ENCODE results near the gene ESYT1.
A peak's percentile ranks its signal among the peaks of the same experiment; 100 is the strongest.

The ESYT1 gene

DNA sequence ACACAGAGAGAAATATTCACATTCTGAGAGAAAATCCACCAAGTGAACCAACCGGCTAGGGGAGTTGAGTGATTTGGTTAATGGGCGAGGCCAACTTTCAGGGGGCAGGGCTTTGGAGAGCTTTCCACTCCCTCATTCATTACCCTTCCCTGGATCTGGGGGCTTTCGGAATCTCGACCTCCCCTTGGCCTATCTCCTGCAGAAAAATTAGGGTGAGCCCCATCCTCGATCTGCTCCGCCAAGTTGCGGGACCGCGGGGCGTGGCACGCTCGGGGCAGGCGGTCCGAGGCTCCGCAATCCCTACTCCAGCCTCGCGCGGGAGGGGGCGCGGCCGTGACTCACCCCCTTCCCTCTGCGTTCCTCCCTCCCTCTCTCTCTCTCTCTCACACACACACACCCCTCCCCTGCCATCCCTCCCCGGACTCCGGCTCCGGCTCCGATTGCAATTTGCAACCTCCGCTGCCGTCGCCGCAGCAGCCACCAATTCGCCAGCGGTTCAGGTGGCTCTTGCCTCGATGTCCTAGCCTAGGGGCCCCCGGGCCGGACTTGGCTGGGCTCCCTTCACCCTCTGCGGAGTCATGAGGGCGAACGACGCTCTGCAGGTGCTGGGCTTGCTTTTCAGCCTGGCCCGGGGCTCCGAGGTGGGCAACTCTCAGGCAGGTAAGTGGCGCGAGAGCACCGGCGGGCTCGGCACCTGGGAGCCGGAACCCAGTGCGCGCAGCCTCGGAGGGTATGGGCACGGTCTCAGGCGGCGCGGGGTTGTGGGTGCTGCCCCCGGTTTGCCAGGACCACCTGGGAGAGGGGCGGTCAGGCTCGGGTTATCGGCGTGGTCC lies 48.1 kb upstream of the ESYT1 start, which contains the start of gene ERBB3 (continued):
- TF ChIP-seq ZNF114 (tag by site-specific recombination; IDR thresholded peaks at IDR 0.05) (no peak), ZBTB21 (tag by site-specific recombination; IDR thresholded peaks at IDR 0.05) (peak; percentile 76), ZNF785 (tag by site-specific recombination; IDR thresholded peaks at IDR 0.05) (peak; percentile 80), KLF8 (tag by site-specific recombination; IDR thresholded peaks at IDR 0.05) (peak; percentile 100), ZNF510 (tag by site-specific recombination; IDR thresholded peaks at IDR 0.05; ENCODE audit: insufficient replicate concordance) (no peak), KLF10 (tag by site-specific recombination; IDR thresholded peaks at IDR 0.05) (peak; percentile 98), ZNF624 (tag by site-specific recombination; IDR thresholded peaks at IDR 0.05) (no peak), ZNF24 (tag by site-specific recombination; IDR thresholded peaks at IDR 0.05) (peak; percentile 86), FEZF1 (tag by site-specific recombination; IDR thresholded peaks at IDR 0.05) (peak; percentile 48; the same call in 1 of the 2 replicates), ZNF169 (tag by site-specific recombination; IDR thresholded peaks at IDR 0.05) (no peak), KLF9 (tag by site-specific recombination; IDR thresholded peaks at IDR 0.05; ENCODE audit: low read depth) (peak; percentile 100), ZNF548 (tag by site-specific recombination; IDR thresholded peaks at IDR 0.05) (no peak), RBAK (tag by site-specific recombination; IDR thresholded peaks at IDR 0.05) (no peak), ZNF416 (tag by site-specific recombination; IDR thresholded peaks at IDR 0.05) (no peak), BCL11B (tag by site-specific recombination; IDR thresholded peaks at IDR 0.05; ENCODE audit: low read depth) (peak; percentile 92), ZNF138 (tag by site-specific recombination; IDR thresholded peaks at IDR 0.05; ENCODE audit: borderline replicate concordance) (no peak), ZNF571 (tag by site-specific recombination; IDR thresholded peaks at IDR 0.05) (no peak), ZNF174 (tag by site-specific recombination; IDR thresholded peaks at IDR 0.05) (no peak), YY1 (tag by site-specific recombination; IDR thresholded peaks at IDR 0.05) (no peak), ZIC2 (tag by site-specific recombination; IDR thresholded peaks at IDR 0.05) (peak; percentile 89), ZBTB8A (tag by site-specific recombination; IDR thresholded peaks at IDR 0.05) (peak; percentile 79), SP3 (tag by site-specific recombination; IDR thresholded peaks at IDR 0.05) (peak; percentile 96), ZSCAN30 (tag by site-specific recombination; IDR thresholded peaks at IDR 0.05) (0 out of 2 replicates have a peak, but pooled peaks have one; percentile 6), PRDM1 (tag by site-specific recombination; IDR thresholded peaks at IDR 0.05) (peak; percentile 61; the same call in 1 of the 2 replicates)
- TF ChIP-seq, protein P1, sequence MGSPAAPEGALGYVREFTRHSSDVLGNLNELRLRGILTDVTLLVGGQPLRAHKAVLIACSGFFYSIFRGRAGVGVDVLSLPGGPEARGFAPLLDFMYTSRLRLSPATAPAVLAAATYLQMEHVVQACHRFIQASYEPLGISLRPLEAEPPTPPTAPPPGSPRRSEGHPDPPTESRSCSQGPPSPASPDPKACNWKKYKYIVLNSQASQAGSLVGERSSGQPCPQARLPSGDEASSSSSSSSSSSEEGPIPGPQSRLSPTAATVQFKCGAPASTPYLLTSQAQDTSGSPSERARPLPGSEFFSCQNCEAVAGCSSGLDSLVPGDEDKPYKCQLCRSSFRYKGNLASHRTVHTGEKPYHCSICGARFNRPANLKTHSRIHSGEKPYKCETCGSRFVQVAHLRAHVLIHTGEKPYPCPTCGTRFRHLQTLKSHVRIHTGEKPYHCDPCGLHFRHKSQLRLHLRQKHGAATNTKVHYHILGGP (tag by site-specific recombination; IDR thresholded peaks at IDR 0.05), result no peak
- TF ChIP-seq, protein P2, sequence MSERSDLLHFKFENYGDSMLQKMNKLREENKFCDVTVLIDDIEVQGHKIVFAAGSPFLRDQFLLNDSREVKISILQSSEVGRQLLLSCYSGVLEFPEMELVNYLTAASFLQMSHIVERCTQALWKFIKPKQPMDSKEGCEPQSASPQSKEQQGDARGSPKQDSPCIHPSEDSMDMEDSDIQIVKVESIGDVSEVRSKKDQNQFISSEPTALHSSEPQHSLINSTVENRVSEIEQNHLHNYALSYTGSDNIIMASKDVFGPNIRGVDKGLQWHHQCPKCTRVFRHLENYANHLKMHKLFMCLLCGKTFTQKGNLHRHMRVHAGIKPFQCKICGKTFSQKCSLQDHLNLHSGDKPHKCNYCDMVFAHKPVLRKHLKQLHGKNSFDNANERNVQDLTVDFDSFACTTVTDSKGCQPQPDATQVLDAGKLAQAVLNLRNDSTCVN (tag by site-specific recombination; optimal IDR thresholded peaks at IDR 0.05), result peak; percentile 91
- TF ChIP-seq, protein P3, sequence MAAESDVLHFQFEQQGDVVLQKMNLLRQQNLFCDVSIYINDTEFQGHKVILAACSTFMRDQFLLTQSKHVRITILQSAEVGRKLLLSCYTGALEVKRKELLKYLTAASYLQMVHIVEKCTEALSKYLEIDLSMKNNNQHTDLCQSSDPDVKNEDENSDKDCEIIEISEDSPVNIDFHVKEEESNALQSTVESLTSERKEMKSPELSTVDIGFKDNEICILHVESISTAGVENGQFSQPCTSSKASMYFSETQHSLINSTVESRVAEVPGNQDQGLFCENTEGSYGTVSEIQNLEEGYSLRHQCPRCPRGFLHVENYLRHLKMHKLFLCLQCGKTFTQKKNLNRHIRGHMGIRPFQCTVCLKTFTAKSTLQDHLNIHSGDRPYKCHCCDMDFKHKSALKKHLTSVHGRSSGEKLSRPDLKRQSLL (tag by site-specific recombination; IDR thresholded peaks at IDR 0.05), result peak; percentile 63; the same call in 1 of the 2 replicates
- TF ChIP-seq, protein P4, sequence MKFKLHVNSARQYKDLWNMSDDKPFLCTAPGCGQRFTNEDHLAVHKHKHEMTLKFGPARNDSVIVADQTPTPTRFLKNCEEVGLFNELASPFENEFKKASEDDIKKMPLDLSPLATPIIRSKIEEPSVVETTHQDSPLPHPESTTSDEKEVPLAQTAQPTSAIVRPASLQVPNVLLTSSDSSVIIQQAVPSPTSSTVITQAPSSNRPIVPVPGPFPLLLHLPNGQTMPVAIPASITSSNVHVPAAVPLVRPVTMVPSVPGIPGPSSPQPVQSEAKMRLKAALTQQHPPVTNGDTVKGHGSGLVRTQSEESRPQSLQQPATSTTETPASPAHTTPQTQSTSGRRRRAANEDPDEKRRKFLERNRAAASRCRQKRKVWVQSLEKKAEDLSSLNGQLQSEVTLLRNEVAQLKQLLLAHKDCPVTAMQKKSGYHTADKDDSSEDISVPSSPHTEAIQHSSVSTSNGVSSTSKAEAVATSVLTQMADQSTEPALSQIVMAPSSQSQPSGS (tag by site-specific recombination; IDR thresholded peaks at IDR 0.05; ENCODE audit: low read depth), result no peak
- TF ChIP-seq, protein P5, sequence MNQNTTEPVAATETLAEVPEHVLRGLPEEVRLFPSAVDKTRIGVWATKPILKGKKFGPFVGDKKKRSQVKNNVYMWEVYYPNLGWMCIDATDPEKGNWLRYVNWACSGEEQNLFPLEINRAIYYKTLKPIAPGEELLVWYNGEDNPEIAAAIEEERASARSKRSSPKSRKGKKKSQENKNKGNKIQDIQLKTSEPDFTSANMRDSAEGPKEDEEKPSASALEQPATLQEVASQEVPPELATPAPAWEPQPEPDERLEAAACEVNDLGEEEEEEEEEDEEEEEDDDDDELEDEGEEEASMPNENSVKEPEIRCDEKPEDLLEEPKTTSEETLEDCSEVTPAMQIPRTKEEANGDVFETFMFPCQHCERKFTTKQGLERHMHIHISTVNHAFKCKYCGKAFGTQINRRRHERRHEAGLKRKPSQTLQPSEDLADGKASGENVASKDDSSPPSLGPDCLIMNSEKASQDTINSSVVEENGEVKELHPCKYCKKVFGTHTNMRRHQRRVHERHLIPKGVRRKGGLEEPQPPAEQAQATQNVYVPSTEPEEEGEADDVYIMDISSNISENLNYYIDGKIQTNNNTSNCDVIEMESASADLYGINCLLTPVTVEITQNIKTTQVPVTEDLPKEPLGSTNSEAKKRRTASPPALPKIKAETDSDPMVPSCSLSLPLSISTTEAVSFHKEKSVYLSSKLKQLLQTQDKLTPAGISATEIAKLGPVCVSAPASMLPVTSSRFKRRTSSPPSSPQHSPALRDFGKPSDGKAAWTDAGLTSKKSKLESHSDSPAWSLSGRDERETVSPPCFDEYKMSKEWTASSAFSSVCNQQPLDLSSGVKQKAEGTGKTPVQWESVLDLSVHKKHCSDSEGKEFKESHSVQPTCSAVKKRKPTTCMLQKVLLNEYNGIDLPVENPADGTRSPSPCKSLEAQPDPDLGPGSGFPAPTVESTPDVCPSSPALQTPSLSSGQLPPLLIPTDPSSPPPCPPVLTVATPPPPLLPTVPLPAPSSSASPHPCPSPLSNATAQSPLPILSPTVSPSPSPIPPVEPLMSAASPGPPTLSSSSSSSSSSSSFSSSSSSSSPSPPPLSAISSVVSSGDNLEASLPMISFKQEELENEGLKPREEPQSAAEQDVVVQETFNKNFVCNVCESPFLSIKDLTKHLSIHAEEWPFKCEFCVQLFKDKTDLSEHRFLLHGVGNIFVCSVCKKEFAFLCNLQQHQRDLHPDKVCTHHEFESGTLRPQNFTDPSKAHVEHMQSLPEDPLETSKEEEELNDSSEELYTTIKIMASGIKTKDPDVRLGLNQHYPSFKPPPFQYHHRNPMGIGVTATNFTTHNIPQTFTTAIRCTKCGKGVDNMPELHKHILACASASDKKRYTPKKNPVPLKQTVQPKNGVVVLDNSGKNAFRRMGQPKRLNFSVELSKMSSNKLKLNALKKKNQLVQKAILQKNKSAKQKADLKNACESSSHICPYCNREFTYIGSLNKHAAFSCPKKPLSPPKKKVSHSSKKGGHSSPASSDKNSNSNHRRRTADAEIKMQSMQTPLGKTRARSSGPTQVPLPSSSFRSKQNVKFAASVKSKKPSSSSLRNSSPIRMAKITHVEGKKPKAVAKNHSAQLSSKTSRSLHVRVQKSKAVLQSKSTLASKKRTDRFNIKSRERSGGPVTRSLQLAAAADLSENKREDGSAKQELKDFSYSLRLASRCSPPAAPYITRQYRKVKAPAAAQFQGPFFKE (tag by site-specific recombination; IDR thresholded peaks at IDR 0.05; ENCODE audit: borderline replicate concordance), result peak; percentile 79; the same call in 1 of the 2 replicates
